ENCODE results near the gene ZNF652.

The ZNF652 gene

GRCh38 chr17:49260011-49260816 is 101.8 kb downstream of the ZNF652 start:
- peak; percentile 32 to 34 for DNase-seq

DNA sequence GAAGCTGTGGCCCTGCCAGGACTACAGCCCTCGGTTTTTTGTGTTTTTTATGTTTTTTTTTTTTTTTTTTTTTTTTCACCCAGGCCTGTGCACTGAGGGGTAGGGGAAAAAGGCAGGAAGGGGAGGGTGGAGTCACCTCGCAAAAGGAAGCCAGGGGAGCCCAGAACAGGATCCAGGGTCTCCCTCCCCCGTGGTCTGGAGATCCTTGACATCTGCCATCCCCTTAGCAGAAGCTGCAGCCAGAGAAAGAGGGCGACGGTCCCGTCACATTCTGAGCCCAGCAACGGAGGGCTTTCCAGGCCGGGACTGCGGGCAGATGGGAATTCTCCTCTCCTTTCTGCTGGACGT is 102.4 kb downstream of the ZNF652 start:
- no peak for DNase-seq

- no peak for DNase-seq
Measured at GRCh38 chr17:49258394-49258793, 103.7 kb downstream of the ZNF652 start.

DNA sequence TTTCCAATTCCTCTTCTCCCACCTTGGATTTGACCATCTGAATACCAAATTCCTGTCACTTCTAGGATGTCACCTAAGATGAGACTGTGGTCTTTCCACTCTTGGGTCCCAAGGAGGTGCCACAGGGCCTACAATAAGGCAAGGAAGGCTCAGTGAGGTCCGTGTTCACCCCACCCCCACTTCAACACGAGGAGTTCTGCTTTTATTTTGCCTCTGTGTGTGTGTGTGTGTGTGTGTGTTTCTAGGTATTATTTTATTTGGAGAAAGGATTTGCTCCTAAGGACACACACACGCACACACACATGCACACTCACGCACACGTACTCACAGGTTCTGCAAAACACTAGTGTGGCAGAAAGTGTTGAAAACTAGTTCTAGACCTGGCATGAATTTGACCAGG is 106.9 kb downstream of the ZNF652 start:
- DNase-seq: no peak

DNA sequence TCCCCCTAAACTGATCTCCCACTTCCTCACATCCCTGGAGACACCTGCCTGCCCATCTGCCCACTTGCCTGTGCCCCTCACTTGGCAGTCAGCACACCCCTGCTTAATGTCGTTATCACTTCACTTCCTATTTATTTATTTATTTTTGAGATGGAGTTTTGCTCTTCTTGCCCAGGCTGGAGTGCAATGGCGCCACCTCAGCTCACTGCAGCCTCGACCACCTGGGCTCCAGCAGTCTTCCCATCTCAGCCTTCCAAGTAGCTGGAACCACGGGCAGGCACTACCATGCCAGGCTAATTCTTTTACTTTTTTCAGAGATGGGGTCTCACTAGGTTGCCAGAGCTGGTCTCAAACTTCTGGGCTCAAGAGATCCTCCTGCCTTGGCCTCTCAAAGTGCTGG is 108.0 kb downstream of the ZNF652 start:
- no peak for DNase-seq

DNA sequence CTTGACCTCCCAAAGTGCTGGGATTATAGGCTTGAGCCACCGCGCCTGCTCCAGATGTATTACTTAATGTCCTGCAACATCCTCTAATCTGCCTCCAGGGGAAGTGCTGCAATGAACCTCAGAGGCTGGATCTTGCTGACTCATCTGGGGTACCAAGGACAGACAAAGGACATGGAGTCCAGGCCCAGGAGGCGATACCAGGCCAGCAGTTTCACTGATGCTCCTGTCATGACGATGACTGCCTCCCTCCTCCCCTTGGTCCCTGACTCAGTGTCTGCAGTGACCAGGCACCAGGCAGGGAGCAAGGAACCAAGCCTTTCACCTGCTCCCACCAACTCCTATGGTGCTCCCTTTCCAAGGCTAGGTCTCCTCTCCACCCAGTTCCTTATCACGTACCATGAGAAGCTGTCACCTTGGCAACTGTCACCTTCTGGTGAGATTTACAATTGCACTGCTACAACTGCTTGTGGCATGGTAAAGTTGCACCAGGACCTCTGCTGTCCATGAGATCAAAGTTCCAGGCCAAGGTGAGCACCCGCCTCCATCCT is 109.8 kb downstream of the ZNF652 start:
- no peak for DNase-seq

- no peak for DNase-seq
Measured at GRCh38 chr17:49249890-49250522, 112.0 kb downstream of the ZNF652 start.

DNA sequence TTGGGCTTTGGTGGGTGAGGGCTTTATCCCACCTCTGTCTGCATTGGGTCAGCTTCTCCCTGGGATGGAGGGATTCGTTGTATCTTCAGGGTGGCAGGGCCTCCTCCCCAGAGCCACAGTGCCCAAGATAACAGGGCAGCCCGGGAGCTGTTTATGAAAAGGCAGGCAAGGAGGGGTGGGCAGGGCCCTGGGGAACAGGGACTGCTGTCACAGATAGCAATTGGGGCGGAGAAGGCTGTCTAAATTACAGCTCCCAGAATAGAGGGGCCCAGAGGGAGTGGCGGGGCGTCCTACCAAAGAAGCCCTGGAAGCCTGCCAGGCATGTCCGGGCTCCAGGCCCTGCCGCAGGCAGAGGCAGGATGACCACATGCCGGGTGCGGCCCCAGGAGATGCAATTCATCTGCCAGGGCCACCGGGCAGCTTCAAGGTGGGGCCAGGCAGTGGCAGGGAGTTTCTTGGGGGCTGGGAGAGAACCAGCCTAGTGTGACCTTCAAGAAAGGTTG is 112.7 kb downstream of the ZNF652 start:
- peak; percentile 11 to 42 for DNase-seq

DNA sequence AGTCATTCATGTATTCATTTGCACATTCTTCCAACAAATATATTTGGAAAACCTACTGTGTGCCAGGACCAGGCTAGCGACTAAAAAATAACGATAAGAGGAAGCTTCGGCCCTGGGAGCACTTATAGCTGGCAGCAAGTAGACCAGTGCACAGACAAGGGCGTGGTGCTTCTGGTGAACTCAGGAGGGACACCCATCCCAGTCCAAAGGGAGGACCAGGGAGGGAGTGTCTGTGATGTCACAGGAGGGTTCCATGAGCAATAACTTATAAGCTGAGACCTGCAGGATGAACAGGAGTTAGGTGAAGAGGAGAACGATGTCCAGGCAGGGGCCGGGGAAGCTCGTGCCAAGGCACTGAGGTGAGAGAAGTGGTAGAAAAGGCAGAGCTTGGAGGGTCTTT is 114.1 kb downstream of the ZNF652 start:
- no peak for DNase-seq

GRCh38 chr17:49244839-49245238 is 117.2 kb downstream of the ZNF652 start:
- no peak for DNase-seq

Data from NCI-H2081 (cell line).